Inflammatory macrophage treated with lipopolysaccharide for 1 hour (primary cell): ENCODE measurements around the gene ANKMY2.

ENCODE experiments used
- DNase-seq, 2 donors: peaks; one replicate each; pipeline ENCODE4 v3.0.0-alpha.2; 2020 to 2022

The ANKMY2 gene

GRCh38 chr7:16657656-16658279 lies 12.2 kb upstream of the ANKMY2 start:
- DNase-seq: peak; percentile 35 to 37

GRCh38 chr7:16656141-16656540 lies 10.6 kb upstream of the ANKMY2 start:
- DNase-seq: no peak

GRCh38 chr7:16655394-16655793 lies 9.8 kb upstream of the ANKMY2 start:
- no peak for DNase-seq

GRCh38 chr7:16652888-16653287 lies 7.3 kb upstream of the ANKMY2 start:
- DNase-seq: no peak

GRCh38 chr7:16652240-16652583 lies 6.7 kb upstream of the ANKMY2 start:
- DNase-seq: no peak

- no peak for DNase-seq
Measured at GRCh38 chr7:16651396-16652239, 6.1 kb upstream of the ANKMY2 start.

GRCh38 chr7:16650266-16650665 lies 4.7 kb upstream of the ANKMY2 start:
- DNase-seq: no peak

GRCh38 chr7:16649196-16649595 lies 3.6 kb upstream of the ANKMY2 start:
- DNase-seq: no peak

GRCh38 chr7:16648551-16648950 lies 3.0 kb upstream of the ANKMY2 start:
- DNase-seq: peak; percentile 55 to 72

GRCh38 chr7:16647435-16647960 lies 1.9 kb upstream of the ANKMY2 start:
- DNase-seq: no peak

- DNase-seq: peak in 1 of 2 donors; percentile 18
Measured at GRCh38 chr7:16646472-16647072, 1.0 kb upstream of the ANKMY2 start.

- peak; percentile 59 to 76 for DNase-seq
Measured at GRCh38 chr7:16644636-16645592, 640 bp downstream of the ANKMY2 start.

GRCh38 chr7:16644157-16644556 lies 1.4 kb downstream of the ANKMY2 start:
- DNase-seq: no peak

GRCh38 chr7:16638282-16639280 lies 7.0 kb downstream of the ANKMY2 start:
- DNase-seq: no peak

GRCh38 chr7:16637379-16637778 lies 8.2 kb downstream of the ANKMY2 start:
- no peak for DNase-seq

GRCh38 chr7:16636555-16637101 lies 8.9 kb downstream of the ANKMY2 start:
- DNase-seq: no peak

- peak; percentile 37 to 49 for DNase-seq
Measured at GRCh38 chr7:16634271-16634738, 11.2 kb downstream of the ANKMY2 start.

- DNase-seq: no peak
Measured at GRCh38 chr7:16630654-16631053, 14.9 kb downstream of the ANKMY2 start.

GRCh38 chr7:16627236-16627635 lies 18.3 kb downstream of the ANKMY2 start:
- DNase-seq: no peak

- DNase-seq: no peak
Measured at GRCh38 chr7:16626388-16626787, 19.2 kb downstream of the ANKMY2 start.

GRCh38 chr7:16619979-16620408 lies 25.6 kb downstream of the ANKMY2 start:
- peak in 1 of 2 donors; percentile 19 for DNase-seq
